Body of pancreas (tissue), 4 donors: Measurements from ENCODE around the gene CEP192. TPM values are rescaled to one million over a fixed set of nuclear protein-coding genes. Genes with fewer than 3 reads are reported as not detected.

Experiments
- ATAC-seq: fragments of 150-250 bp; one replicate; pipeline ENCODE4 v1.9.1; 2016
- DNase-seq, 4 donors: peaks; one replicate each; pipeline ENCODE4 v3.0.0-alpha.2; 2019
- H3K27ac ChIP-seq, 4 donors: fragments of 200-600 bp; sonication (generic); 1 replicate in 3 of 4; 2 replicates in 1 of 4; pipeline versions ENCODE4 v1.5.1 to v1.6.1; 2016 to 2019; ENCODE audit warnings: mild to moderate bottlenecking in 1 of 4, mixed read lengths in 1 of 4, moderate library complexity in 1 of 4
- H3K27me3 ChIP-seq, 2 donors: fragments of 200-600 bp; sonication (generic); one replicate each; pipeline ENCODE4 v1.6.0; 2016; ENCODE audit warnings: mild to moderate bottlenecking in 1 of 2
- H3K36me3 ChIP-seq, 2 donors: fragments of 200-600 bp; sonication (generic); replicated peaks in 1 of 2; 2 replicates each; pipeline ENCODE4 v1.5.1; 2016; ENCODE audit warnings: low read depth in 2 of 2; ENCODE audit not compliant: insufficient read depth in 1 of 2
- H3K4me1 ChIP-seq: fragments of 200-600 bp; sonication (generic); one replicate; pipeline ENCODE4 v1.6.0; 2016
- H3K4me3 ChIP-seq, 2 donors: fragments of 200-600 bp; sonication (generic); 1 replicate in 1 of 2; 2 replicates in 1 of 2; pipeline ENCODE4 v1.5.1; 2016 to 2019
- H3K9me3 ChIP-seq, 3 donors: fragments of 200-600 bp; sonication (generic); 1 replicate in 2 of 3; 2 replicates in 1 of 3; pipeline ENCODE4 v1.5.1; 2016
- POLR2A ChIP-seq, 3 donors: fragments of 450-650 bp; IDR thresholded peaks; one replicate each; pipeline ENCODE4 v1.6.1; 2016; ENCODE audit warnings: antibody characterized with exemption in 3 of 3, mild to moderate bottlenecking in 2 of 3
- WGBS, 2 donors: methylation state at CpG; one replicate each; pipeline ENCODE4 v1.1.5; 2017; 5-methylcytosine and 5-hydroxymethylcytosine counted together
- intact Hi-C: fragments of 100-400 bp; cut with DNase I; formaldehyde crosslinking; loops from one replicate; pipeline ENCODE4 v1.15.1; 2023
- total RNA-seq, 2 donors: library from RNA; depleted of rRNA; stranded (reverse); fragments of >200 nt; gene quantifications; one replicate each; pipeline ENCODE4 v1.1.0, GENCODE V29; 2016
- TF ChIP-seq, protein P1 (sequence below), 7 experiments: fragments of 450-650 bp in 4 of 7; fragments of 200-600 bp in 3 of 7; sonication (generic) in 3 of 7; IDR thresholded peaks; one replicate each; pipeline ENCODE4 v1.5.1; 2016 to 2019; ENCODE audit warnings: antibody characterized with exemption in 7 of 7

Gene CEP192
- total RNA-seq, 2 donors from 2014 or later = 21.1 to 25.4 TPM

DNA sequence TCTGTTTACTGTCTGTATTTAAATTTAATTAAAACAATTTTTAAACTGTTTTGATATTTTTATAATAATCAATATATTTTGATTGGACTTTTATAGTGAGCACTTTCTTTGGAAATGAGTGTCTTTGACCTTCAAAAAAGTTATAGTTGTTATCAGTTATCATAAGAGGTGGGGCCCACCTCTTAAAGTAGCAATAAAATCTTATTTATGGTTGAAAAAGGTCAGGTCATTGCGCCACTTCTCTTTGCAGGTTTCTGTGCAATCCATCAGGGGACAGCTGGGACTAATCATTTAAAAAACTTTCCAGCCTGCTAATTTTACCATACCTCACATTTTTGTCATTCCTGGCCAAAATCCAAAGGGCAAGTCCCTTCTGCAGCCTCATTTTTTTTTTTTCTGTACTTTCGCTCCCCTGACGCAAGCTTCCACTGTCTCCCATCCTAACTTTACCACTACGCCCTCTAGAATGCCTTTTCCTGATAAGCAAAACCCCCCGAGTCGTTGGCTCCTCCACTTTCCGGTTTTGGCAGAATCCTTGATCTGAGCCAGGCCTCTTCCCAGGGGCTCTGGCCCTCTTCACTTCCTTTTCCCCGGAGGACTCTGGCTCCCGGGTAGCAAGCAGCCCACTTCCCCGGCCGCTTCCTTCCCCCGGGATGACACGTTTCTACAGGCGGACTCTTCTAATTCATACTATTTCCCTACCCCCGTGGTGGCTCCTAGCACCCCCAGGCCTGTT, 44.4 kb upstream of the CEP192 start:
- Histone ChIP-seq H3K27ac (peak overlapping the region; percentile 91 to 100 (median 96)), H3K36me3 (no peaks in the 10 kb centered on the region), H3K4me3 (peak overlapping the region in 1 of 2 donors; percentile 42), H3K4me1 (peaks cover 38% of the 10 kb centered on the region), H3K9me3 (no peaks in the 10 kb centered on the region), H3K27me3 (no peaks in the 10 kb centered on the region)
- 4 to 5% methylated on average over 15 of the region's 15 CpGs for WGBS, 2 donors
- ATAC-seq (peak; percentile 1), DNase-seq (peak in 3 of 4 donors; percentile 46 to 64 (median 54))
- intact Hi-C loops = no loop called here
- no peak for TF ChIP-seq POLR2A (IDR thresholded peaks at IDR 0.05)
- TF ChIP-seq, protein P1, sequence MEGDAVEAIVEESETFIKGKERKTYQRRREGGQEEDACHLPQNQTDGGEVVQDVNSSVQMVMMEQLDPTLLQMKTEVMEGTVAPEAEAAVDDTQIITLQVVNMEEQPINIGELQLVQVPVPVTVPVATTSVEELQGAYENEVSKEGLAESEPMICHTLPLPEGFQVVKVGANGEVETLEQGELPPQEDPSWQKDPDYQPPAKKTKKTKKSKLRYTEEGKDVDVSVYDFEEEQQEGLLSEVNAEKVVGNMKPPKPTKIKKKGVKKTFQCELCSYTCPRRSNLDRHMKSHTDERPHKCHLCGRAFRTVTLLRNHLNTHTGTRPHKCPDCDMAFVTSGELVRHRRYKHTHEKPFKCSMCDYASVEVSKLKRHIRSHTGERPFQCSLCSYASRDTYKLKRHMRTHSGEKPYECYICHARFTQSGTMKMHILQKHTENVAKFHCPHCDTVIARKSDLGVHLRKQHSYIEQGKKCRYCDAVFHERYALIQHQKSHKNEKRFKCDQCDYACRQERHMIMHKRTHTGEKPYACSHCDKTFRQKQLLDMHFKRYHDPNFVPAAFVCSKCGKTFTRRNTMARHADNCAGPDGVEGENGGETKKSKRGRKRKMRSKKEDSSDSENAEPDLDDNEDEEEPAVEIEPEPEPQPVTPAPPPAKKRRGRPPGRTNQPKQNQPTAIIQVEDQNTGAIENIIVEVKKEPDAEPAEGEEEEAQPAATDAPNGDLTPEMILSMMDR (IDR thresholded peaks at IDR 0.05) = no peak

DNA sequence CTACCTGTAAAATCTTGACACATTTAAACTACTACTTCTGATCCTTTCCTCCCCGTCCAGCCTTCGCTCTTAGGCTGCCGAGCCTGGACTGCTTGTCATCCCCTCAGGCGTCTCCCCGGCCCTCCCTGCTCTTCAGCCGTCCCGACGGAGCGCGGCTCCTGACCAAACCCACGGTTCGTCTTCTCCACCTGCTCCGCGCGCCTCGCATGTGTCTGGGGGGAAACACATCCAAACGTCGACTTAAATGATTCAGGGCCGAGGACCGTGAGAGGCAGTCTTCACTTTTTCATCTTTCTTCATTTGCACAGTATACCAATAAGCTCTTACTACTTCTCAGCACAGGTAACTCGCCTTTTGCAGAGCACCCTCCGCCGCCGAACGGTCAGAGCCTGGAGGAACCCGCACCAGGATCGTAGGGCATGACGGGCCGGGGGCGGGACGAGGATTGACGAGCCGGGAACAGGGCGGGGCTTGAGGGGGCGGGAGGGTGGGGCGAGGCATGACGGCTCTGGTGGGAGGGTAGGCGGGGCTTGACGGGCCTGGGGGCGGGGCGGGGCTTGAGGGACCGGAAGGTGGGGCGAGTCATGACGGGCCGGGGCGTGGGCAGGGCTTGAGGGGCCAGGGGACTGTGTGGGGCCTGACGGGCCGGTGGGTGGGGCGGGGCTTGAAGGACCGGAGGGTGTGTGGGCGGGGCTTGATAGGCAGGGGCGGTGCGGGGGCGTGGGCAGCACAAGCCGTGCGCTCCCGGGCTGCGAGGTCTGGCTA, 43.7 kb upstream of the CEP192 start, which contains the start of gene SEH1L:
SEH1L (plus strand) TSS at position 727 of the 765 bp plus-strand sequence. CDS start 111 bp downstream, outside the sequence.
- Histone ChIP-seq H3K4me1 (peaks cover 38% of the 10 kb centered on the region), H3K36me3 (no peaks in the 10 kb centered on the region), H3K4me3 (peak within 1 kb of the TSS; percentile 42 to 74), H3K27me3 (no peaks in the 10 kb centered on the region), H3K9me3 (no peaks in the 10 kb centered on the region), H3K27ac (peak within 1 kb of the TSS; percentile 91 to 100 (median 96))
- DNase-seq = peak; percentile 99 to 100 (median 100)
- peak; percentile 89 for ATAC-seq
- intact Hi-C loops = no loop called here
- 0 to 1% methylated on average over 33 to 53 of the region's 58 CpGs for WGBS, 2 donors
- TF ChIP-seq, protein P1 (IDR thresholded peaks at IDR 0.05) = no peak
- TF ChIP-seq POLR2A (IDR thresholded peaks at IDR 0.05) = peak; percentile 56 to 86 (median 86)

DNA sequence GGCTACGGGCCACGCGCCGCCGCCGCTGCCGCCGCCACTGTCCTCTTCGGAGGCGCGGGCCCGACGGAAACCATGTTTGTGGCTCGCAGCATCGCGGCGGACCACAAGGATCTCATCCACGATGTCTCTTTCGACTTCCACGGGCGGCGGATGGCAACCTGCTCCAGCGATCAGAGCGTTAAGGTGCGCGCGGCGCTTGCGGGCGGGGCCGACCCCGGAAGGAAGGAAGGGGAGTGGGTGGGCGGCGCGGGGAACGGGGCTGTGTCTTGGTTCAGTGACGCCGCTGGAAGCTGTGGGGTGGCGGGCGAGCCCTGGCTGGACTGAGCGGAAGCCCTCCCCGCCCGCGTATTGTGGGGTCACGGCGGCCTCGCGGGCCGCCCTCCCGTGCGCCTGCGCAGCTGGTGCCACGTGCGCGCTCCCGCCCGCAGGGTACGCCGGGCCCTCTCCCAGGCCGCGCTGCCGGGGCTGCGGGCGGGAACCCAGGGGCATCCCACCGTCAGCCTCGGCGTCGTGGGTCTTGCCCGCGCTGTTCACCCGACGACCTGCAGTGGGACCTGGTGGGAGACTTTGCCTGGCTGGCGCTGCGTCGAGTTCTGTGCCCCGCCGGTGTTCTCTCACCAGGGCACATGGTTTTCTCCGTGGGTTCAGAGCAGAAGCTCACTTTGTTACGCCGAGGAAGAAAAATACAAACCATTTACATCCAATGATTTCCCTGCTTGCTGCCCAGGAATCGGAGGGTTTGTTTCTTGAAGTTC, 42.9 kb upstream of the CEP192 start:
- Histone ChIP-seq H3K27ac (peak overlapping the region; percentile 91 to 100 (median 96)), H3K36me3 (no peaks in the 10 kb centered on the region), H3K27me3 (no peaks in the 10 kb centered on the region), H3K4me1 (peaks cover 38% of the 10 kb centered on the region), H3K4me3 (peak overlapping the region; percentile 12 to 74), H3K9me3 (no peaks in the 10 kb centered on the region)
- 1% methylated on average over 21 to 66 of the region's 81 CpGs for WGBS, 2 donors
- DNase-seq (peak; percentile 92 to 96 (median 93)), ATAC-seq (peak; percentile 70)
- intact Hi-C loops = no loop called here
- peak; percentile 60 to 84 (median 78) for TF ChIP-seq POLR2A (IDR thresholded peaks at IDR 0.05)
- TF ChIP-seq, protein P1 (IDR thresholded peaks at IDR 0.05) = no peak

DNA sequence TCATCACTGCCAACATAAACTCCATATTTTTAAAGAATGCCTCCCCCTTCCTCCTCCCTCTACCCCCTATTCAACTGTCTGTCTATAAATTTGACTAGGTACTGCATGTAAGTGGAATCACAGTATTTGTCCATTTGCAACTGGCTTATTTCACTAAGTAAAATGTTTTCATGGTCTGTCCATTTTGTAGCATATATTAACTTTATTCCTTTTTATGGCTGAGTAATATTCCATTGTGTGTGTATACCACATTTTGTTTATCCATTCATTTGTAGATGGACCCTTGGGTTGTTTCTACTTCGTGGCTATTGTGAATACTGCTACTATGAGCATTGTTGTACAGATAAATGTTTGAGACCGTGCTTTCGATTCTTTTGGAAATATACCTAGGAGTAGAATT, 32.7 kb upstream of the CEP192 start:
- Histone ChIP-seq H3K9me3 (no peaks in the 10 kb centered on the region), H3K27me3 (no peaks in the 10 kb centered on the region), H3K4me3 (no peak overlapping the region), H3K36me3 (peaks cover 0 to 11% of the 10 kb centered on the region in 2 donors), H3K4me1 (no peaks in the 10 kb centered on the region), H3K27ac (no peak overlapping the region)
- WGBS, 2 donors = 97 to 99% methylated on average over 3 of the region's 3 CpGs
- TF ChIP-seq, protein P1 (IDR thresholded peaks at IDR 0.05) = no peak
- TF ChIP-seq POLR2A (IDR thresholded peaks at IDR 0.05) = no peak
- intact Hi-C loops = no loop called here
- ATAC-seq (no peak), DNase-seq (no peak)
